ENCODE measurements around the gene DLGAP1. TPM values are rescaled to one million over a fixed set of nuclear protein-coding genes. Genes with fewer than 3 reads are reported as not detected.

Gene DLGAP1
- total and polyA plus RNA-seq, 2 experiments from 2014 or later = 17.0 to 48.5 TPM

- TF ChIP-seq, protein P1, sequence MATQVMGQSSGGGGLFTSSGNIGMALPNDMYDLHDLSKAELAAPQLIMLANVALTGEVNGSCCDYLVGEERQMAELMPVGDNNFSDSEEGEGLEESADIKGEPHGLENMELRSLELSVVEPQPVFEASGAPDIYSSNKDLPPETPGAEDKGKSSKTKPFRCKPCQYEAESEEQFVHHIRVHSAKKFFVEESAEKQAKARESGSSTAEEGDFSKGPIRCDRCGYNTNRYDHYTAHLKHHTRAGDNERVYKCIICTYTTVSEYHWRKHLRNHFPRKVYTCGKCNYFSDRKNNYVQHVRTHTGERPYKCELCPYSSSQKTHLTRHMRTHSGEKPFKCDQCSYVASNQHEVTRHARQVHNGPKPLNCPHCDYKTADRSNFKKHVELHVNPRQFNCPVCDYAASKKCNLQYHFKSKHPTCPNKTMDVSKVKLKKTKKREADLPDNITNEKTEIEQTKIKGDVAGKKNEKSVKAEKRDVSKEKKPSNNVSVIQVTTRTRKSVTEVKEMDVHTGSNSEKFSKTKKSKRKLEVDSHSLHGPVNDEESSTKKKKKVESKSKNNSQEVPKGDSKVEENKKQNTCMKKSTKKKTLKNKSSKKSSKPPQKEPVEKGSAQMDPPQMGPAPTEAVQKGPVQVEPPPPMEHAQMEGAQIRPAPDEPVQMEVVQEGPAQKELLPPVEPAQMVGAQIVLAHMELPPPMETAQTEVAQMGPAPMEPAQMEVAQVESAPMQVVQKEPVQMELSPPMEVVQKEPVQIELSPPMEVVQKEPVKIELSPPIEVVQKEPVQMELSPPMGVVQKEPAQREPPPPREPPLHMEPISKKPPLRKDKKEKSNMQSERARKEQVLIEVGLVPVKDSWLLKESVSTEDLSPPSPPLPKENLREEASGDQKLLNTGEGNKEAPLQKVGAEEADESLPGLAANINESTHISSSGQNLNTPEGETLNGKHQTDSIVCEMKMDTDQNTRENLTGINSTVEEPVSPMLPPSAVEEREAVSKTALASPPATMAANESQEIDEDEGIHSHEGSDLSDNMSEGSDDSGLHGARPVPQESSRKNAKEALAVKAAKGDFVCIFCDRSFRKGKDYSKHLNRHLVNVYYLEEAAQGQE (IDR thresholded peaks at IDR 0.05; ENCODE audit: unreplicated experiment) = no peak
- TF ChIP-seq STAT1 (IDR thresholded peaks at IDR 0.05; ENCODE audit: unreplicated experiment) = no peak
- no peak for TF ChIP-seq CREB1 (CRISPR knock-in tag; IDR thresholded peaks at IDR 0.05; ENCODE audit: low read depth)
- no peak for TF ChIP-seq JUNB (IDR thresholded peaks at IDR 0.05; ENCODE audit: unreplicated experiment)
- TF ChIP-seq ZNF331 (CRISPR knock-in tag; IDR thresholded peaks at IDR 0.05; ENCODE audit: low read depth) = no peak
Observed at GRCh38 chr18:3759099-3759498, 696.0 kb downstream of the DLGAP1 start (continued).

DNA sequence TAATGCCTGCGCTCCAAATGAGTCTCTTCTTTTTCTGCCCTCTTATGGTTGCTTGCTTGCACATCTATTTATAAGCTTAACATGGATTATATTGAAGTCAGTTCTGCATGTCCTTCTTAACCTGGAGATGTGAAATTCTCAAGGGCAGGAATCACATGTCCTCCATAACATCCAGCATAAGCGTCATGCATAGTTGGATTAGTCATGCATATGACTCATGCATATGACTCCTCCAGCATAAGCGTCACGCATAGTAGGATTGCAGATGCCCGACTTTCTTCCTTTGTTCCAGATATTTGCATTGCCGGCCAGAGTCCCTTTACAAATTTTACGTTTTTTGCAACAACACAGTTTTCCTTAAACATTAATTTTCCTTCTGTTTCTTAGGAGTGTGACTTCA is 696.6 kb downstream of the DLGAP1 start:
- no peaks in the 10 kb centered on the region for H3F3A ChIP-seq (replicated peaks; ENCODE audit: low read depth)
- TF ChIP-seq, protein P1 (IDR thresholded peaks at IDR 0.05; ENCODE audit: unreplicated experiment) = no peak
- TF ChIP-seq JUNB (IDR thresholded peaks at IDR 0.05; ENCODE audit: unreplicated experiment) = no peak
- TF ChIP-seq CREB1 (CRISPR knock-in tag; IDR thresholded peaks at IDR 0.05; ENCODE audit: low read depth) = no peak
- TF ChIP-seq, protein P2, sequence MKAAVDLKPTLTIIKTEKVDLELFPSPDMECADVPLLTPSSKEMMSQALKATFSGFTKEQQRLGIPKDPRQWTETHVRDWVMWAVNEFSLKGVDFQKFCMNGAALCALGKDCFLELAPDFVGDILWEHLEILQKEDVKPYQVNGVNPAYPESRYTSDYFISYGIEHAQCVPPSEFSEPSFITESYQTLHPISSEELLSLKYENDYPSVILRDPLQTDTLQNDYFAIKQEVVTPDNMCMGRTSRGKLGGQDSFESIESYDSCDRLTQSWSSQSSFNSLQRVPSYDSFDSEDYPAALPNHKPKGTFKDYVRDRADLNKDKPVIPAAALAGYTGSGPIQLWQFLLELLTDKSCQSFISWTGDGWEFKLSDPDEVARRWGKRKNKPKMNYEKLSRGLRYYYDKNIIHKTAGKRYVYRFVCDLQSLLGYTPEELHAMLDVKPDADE (IDR thresholded peaks at IDR 0.05) = no peak
- no peaks in the 10 kb centered on the region for H3K27me3 ChIP-seq (ENCODE audit: insufficient read depth)
- no peaks in the 10 kb centered on the region for H3K9me2 ChIP-seq (ENCODE audit: insufficient read depth)
- Mint-ChIP-seq H3K4me3 (no peak overlapping the region), H3K4me1 (peaks cover 11% of the 10 kb centered on the region), H3K27me3 (ENCODE audit: insufficient read depth, low read depth, poor library complexity) (peaks cover 3% of the 10 kb centered on the region), H3K27ac (no peak overlapping the region), H3K36me3 (ENCODE audit: low read depth) (0 out of 3 replicates have a peak, but pooled peaks cover 3% of the 10 kb centered on the region), H3K9me3 (peaks cover 3% of the 10 kb centered on the region; the same call in 1 of the 3 replicates)
- no peak overlapping the region for H2AFZ ChIP-seq
- no peaks in the 10 kb centered on the region for H3K79me2 ChIP-seq (replicated peaks; ENCODE audit: insufficient read depth)
- no peaks in the 10 kb centered on the region for H3K36me3 ChIP-seq (ENCODE audit: insufficient read depth)
- no peak overlapping the region for H3K4me2 ChIP-seq
- H4K20me1 ChIP-seq (replicated peaks; ENCODE audit: insufficient read depth) = no peaks in the 10 kb centered on the region; the same call in 1 of the 2 replicates
- ATAC-seq = no peak
- no peak overlapping the region for H3K27ac ChIP-seq (ENCODE audit: low read depth)
- DNase-seq (ENCODE audit: low spot score) = no peak
- 0 out of 2 replicates have a peak, but pooled peaks cover 2% of the 10 kb centered on the region for H3K4me1 ChIP-seq (ENCODE audit: insufficient read depth)
- no peak overlapping the region for H3K4me3 ChIP-seq

Measured in GM23338 (cell line).